HG02970 (cell line): ENCODE results near the gene PLS1.
A peak's percentile ranks its signal among the peaks of the same experiment; 100 is the strongest.
"Not testable (repeated sequence)": the region's sequence is repeated elsewhere in the genome, so short reads cannot be mapped to it uniquely, and the experiment has no call there.

ENCODE experiments used
- ATAC-seq: cut with Tn5 transposase; IDR thresholded peaks from one replicate; pipeline ENCODE4 v1.9.1; 2021; ENCODE audit warnings: mild to moderate bottlenecking, moderate library complexity, moderate number of reproducible peaks; ENCODE audit not compliant: unreplicated experiment, low FRiP score

PLS1 gene

GRCh38 chr3:142595951-142596725 lies at the start of gene PLS1:
Gene PLS1 (plus strand): TSS chr3:142596393. CDS start chr3:142664238, 67,845 bp downstream.
- ATAC-seq = peak; percentile 89

DNA sequence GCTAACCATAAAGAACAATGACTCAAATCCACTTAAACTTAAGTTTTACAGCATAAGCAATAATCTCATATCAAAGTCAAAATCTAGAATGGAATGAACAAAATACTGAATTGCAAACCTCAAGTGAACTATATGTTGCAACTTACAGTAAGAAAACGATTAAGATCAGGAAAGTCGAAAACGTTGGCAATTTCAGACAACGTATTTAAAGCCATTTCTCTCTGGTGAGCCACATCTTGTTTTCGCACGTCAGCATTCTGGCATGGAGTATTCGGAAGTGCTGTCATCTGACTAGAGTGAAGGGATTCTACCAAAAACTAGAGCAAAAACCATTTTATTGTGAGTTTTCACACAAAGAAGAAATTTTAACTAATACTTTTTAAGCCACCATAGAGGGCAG lies 46.2 kb upstream of the PLS1 start:
- ATAC-seq = no peak

- not testable (repeated sequence) for ATAC-seq
Measured at GRCh38 chr3:142552579-142552978, 43.6 kb upstream of the PLS1 start.

GRCh38 chr3:142553741-142554140 lies 42.5 kb upstream of the PLS1 start:
- no peak for ATAC-seq

DNA sequence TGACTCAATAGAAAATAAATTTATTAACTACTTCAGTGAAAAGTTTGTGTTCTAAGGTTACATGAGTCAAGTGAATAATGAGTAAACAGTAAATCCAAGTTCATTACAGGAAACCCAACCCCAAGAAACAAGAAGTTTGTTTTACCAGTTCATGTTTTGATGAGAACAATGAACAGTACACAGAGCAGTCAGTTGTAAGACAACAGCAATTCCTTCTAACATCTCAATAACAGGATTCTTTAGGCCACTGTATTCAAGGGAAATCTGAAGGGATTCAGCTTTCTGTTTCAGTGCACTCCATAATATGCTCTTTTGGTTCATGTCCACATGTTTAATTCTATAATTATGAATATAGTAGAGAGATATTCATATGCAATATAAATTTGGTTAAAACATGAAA lies 36.1 kb upstream of the PLS1 start:
- no peak for ATAC-seq

DNA sequence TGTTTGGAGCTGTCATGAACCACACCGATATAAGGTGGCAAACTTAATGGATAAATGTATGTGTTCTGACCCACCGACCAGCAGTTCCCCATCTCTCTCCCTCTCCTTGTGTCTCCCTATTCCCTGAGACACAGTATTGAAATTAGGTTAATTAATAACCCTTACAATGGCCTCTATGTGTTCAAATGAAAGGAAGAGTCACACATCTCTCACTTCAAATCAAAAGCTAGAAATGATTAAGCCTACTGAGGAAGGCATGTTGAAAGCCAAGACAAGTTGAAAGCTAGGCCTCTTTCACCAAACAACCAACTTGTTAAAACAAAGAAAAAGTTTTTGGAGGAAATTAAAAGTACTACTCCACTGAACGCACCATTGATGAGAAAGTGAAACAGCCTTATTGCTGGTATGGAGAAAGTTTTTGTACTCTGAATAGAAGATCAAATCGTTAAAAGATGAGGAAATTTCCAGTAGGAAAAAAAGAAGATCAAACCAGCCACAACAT lies 32.6 kb upstream of the PLS1 start:
- no peak for ATAC-seq

DNA sequence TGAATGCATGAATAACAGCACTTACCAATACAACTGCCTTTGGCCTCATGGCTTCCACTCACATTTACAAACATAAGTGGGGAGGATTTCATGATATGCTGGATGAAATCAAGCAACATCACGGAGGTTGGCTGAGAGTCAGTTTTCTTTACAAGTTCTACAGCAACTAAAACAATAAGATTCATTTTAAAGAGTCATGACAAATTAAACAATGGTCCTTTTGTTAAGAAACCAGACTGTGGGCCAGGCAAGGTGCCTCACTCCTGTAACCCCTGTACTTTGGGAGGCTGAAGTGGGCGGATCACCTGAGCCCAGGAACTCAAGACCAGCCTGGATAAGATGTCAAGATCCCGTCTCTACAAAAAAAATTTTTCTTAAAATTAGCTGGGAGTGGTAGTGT lies 30.1 kb upstream of the PLS1 start:
- ATAC-seq = no peak

DNA sequence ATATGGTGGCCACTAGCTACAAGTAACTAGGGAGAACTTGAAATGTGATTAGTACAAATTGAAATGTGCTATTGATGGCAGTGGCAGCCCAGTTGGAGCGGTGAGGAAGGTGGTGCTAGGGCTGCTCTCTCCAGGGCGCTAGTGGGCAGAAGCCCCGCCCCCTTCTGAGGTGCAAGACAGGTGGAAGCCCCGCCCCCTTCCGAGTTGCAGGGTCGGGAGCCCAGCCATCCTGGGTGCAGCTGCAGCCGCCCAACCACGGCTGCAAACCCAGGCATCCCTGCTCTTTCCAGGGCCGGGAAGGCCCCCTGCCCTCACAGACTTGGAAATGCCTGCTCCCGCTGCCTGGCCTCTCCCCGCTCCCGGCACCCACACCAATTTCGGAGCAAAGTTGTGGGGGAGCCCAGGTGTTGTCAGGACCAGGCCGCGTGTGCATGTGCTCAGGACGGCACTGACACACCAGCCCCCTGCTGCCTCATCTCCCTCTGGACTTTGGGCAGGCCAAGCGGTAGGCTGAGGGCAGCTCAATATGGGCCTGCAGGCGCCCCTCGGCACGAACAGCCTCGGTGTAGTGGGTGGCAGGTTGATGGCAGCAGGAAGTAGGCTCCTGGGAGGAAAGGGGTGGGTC lies 27.7 kb upstream of the PLS1 start:
- ATAC-seq = no peak

GRCh38 chr3:142569422-142569821 lies 26.8 kb upstream of the PLS1 start:
- ATAC-seq = not testable (repeated sequence)

DNA sequence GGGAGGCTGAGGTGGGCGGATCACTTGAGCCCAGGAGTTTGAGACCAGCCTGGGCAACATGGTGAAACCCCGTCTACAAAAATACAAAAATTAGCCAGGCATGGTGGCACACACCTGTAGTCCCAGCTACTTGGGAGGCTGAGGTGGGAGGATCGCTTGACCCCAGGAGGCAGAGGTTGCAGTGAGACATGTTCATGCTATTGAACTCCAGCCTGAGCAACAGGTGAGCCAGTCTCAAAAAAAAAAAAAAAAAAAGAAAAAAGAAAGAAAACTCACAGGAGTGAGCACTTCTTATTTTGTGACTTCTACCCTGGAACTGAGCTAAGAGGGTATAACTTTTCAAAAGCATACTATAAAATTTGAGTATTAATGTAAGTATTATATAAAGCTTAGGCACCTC lies 22.0 kb upstream of the PLS1 start:
- not testable (repeated sequence) for ATAC-seq

GRCh38 chr3:142574665-142575064 lies 21.5 kb upstream of the PLS1 start:
- ATAC-seq = no peak

GRCh38 chr3:142576792-142577191 lies 19.4 kb upstream of the PLS1 start:
- no peak for ATAC-seq

DNA sequence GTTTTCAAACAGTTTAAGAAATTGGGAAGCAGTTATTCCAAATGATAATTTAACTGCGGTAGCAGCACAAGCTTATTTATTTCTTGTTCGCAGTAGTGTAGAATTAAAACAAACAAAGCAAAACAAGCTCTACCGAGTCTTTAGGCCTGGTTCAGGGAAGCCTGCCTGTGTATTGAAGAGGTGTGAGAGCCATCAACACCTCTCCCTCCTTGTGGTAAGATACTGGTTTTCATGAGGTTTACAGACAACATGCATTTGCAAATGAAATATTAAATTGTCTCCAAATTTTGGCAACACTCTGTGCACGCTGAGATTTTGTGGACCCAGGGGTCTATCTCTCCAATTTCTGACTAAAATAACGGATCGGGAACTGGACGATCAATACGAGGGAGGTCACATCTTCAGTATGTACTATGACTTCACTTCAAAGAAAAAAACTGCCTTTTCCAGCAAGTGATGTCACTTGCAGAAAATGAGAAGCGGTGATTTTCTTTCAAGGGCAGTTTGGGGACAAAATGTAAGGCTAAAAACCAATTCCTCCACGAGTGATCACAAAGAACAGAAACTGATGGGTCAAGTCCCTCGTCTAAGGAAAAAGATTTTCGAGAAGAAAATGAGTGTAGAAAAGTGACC lies 18.4 kb upstream of the PLS1 start:
- ATAC-seq = no peak

- peak; percentile 93 for ATAC-seq
Measured at GRCh38 chr3:142578329-142579223, 17.6 kb upstream of the PLS1 start, which contains the start of gene ATR. Gene ATR (minus strand): TSS chr3:142578733. CDS start chr3:142578704, 29 bp downstream.

DNA sequence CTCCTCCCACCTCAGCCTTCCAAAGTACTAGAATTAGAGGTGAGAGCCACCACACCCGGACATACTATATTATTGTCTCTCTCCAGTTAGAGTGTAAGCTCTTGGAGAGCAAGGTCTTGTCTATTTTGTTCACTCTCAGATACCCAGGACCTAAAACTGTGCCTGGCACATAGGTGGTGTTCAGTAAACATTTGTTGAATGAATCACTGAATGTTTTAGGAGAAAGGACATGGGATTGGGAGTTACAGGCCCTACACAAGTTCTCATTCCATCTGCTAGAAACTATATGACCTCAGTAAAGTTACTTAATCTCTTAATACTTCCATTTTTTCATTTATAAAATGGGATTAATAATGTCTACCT lies 16.2 kb upstream of the PLS1 start:
- ATAC-seq = no peak

- not testable (repeated sequence) for ATAC-seq
Measured at GRCh38 chr3:142581070-142581469, 15.1 kb upstream of the PLS1 start.

DNA sequence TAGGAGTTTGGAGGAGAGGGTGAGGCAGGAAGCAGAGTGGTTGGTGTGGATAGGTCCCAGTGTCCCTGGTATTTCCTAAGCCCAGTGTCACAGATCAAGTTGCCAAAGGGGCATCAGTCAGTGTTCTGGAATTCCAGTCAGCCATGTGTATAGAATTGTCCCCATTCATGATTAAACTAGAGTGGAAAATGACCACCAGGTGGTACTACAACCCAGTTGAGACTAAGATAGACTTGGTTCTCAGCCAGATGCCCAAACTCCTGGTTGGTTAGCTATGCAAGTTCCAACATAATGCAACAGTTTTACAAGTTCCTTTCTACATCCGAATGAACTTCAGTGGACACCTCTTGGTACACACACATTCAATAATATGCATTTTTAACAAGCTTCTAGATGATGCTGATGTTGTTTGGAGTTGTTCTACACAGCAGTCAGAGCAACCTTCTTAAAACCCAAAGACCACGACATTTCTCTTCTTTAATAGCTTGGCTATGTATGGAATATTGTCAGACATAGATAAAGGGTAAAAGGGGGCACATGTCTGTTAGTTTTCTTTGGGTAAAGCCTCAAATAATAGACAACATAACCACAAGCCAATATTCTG lies 9.3 kb upstream of the PLS1 start:
- no peak for ATAC-seq

- ATAC-seq = no peak
Measured at GRCh38 chr3:142588703-142589102, 7.5 kb upstream of the PLS1 start.

- not testable (repeated sequence) for ATAC-seq
Measured at GRCh38 chr3:142592268-142592667, 3.9 kb upstream of the PLS1 start.

- no peak for ATAC-seq
Measured at GRCh38 chr3:142595141-142595540, 1.1 kb upstream of the PLS1 start.
